Stimulated activated CD8-positive, alpha-beta memory T cell treated with anti-CD3 and anti-CD28 coated beads, Interleukin-7, amount 100 ng/mL, for 24 hours (primary cell): ENCODE data around the gene OSBPL6.
"Not testable (repeated sequence)": the region's sequence is repeated elsewhere in the genome, so short reads cannot be mapped to it uniquely, and the experiment has no call there.

Experiments used
- DNase-seq: peaks from one replicate; pipeline ENCODE4 v3.0.0-alpha.2; 2020; ENCODE audit warnings: low read depth

Gene OSBPL6

GRCh38 chr2:178198441-178198840 is 4.1 kb downstream of the OSBPL6 start:
- not testable (repeated sequence) for DNase-seq

- no peak for DNase-seq
Measured at GRCh38 chr2:178199334-178199733, 5.0 kb downstream of the OSBPL6 start.

- no peak for DNase-seq
Measured at GRCh38 chr2:178200331-178200730, 6.0 kb downstream of the OSBPL6 start.

- DNase-seq: no peak
Measured at GRCh38 chr2:178202927-178203326, 8.6 kb downstream of the OSBPL6 start.

- DNase-seq: no peak
Measured at GRCh38 chr2:178204977-178205376, 10.7 kb downstream of the OSBPL6 start.

- DNase-seq: no peak
Measured at GRCh38 chr2:178205853-178206521, 11.7 kb downstream of the OSBPL6 start.

- DNase-seq: no peak
Measured at GRCh38 chr2:178208336-178208735, 14.0 kb downstream of the OSBPL6 start.

- DNase-seq: no peak
Measured at GRCh38 chr2:178208817-178209216, 14.5 kb downstream of the OSBPL6 start.

- DNase-seq: no peak
Measured at GRCh38 chr2:178211460-178211859, 17.1 kb downstream of the OSBPL6 start.

GRCh38 chr2:178211943-178212342 is 17.6 kb downstream of the OSBPL6 start:
- DNase-seq: no peak

- DNase-seq: no peak
Measured at GRCh38 chr2:178213991-178214390, 19.7 kb downstream of the OSBPL6 start.

GRCh38 chr2:178219247-178219646 is 24.9 kb downstream of the OSBPL6 start:
- no peak for DNase-seq

- DNase-seq: no peak
Measured at GRCh38 chr2:178220814-178221213, 26.5 kb downstream of the OSBPL6 start.

GRCh38 chr2:178221556-178221955 is 27.2 kb downstream of the OSBPL6 start:
- DNase-seq: no peak

- DNase-seq: no peak
Measured at GRCh38 chr2:178223806-178224205, 29.5 kb downstream of the OSBPL6 start.

- DNase-seq: no peak
Measured at GRCh38 chr2:178225006-178225805, 30.9 kb downstream of the OSBPL6 start.

GRCh38 chr2:178227187-178227586 is 32.9 kb downstream of the OSBPL6 start:
- no peak for DNase-seq

- no peak for DNase-seq
Measured at GRCh38 chr2:178229927-178230326, 35.6 kb downstream of the OSBPL6 start.

GRCh38 chr2:178230396-178230795 is 36.1 kb downstream of the OSBPL6 start:
- no peak for DNase-seq

- no peak for DNase-seq
Measured at GRCh38 chr2:178233428-178233827, 39.1 kb downstream of the OSBPL6 start.

GRCh38 chr2:178234648-178235047 is 40.3 kb downstream of the OSBPL6 start:
- no peak for DNase-seq

- no peak for DNase-seq
Measured at GRCh38 chr2:178237488-178238153, 43.3 kb downstream of the OSBPL6 start.

- no peak for DNase-seq
Measured at GRCh38 chr2:178238154-178238521, 43.8 kb downstream of the OSBPL6 start.
